ENCODE data around the gene ISLR. TPM values are rescaled to one million over a fixed set of nuclear protein-coding genes. Genes with fewer than 3 reads are reported as not detected.

Gene ISLR
- total RNA-seq, 4 donors from 2014 or later, result 0.91 to 38.0 (median 11.0) TPM

DNA sequence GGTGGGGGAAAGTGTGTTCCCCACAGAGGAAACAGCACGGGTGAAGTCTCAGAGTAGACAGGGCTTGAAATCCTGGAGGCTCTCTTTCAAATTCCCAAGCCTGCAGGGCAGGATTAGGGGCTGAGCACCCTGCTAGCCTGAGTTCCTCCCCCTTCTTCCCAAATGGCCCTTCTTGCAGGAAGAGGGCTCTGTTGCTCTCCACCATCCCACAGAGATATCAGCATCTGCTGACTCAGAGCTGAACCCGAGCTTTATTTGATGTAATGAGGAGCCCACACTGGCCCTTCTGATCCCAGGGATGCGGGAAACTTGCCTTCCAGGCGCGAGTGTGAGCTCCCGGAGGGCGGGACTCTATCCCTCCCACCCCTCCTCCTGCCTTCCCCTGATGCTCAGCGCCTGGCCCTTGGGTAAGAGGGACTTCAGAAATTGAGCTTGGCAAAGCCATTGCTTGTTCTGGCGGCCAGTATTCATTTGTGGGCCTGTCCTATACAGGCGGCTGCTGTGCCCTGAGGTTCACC lies 30.5 kb downstream of the ISLR start:
- H3K4me1 ChIP-seq, result peaks cover 5 to 68% (median 41%) of the 10 kb centered on the region in 3 donors
- H3K36me3 ChIP-seq, result no peaks in the 10 kb centered on the region
- intact Hi-C loops (cut with DNase I), result no loop called here
- 13 to 14% methylated on average over 2 to 3 of the region's 10 CpGs for WGBS, 2 donors
- H3K4me3 ChIP-seq, result no peak overlapping the region
- no peaks in the 10 kb centered on the region for H3K9me3 ChIP-seq
- no peak for DNase-seq
- TF ChIP-seq, protein P1, sequence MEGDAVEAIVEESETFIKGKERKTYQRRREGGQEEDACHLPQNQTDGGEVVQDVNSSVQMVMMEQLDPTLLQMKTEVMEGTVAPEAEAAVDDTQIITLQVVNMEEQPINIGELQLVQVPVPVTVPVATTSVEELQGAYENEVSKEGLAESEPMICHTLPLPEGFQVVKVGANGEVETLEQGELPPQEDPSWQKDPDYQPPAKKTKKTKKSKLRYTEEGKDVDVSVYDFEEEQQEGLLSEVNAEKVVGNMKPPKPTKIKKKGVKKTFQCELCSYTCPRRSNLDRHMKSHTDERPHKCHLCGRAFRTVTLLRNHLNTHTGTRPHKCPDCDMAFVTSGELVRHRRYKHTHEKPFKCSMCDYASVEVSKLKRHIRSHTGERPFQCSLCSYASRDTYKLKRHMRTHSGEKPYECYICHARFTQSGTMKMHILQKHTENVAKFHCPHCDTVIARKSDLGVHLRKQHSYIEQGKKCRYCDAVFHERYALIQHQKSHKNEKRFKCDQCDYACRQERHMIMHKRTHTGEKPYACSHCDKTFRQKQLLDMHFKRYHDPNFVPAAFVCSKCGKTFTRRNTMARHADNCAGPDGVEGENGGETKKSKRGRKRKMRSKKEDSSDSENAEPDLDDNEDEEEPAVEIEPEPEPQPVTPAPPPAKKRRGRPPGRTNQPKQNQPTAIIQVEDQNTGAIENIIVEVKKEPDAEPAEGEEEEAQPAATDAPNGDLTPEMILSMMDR (IDR thresholded peaks at IDR 0.05), result no peak
- no peak for TF ChIP-seq POLR2A (IDR thresholded peaks at IDR 0.05)
- peaks cover 0 to 16% (median 0%) of the 10 kb centered on the region in 4 donors for H3K27me3 ChIP-seq
- H3K27ac ChIP-seq, result no peak overlapping the region

DNA sequence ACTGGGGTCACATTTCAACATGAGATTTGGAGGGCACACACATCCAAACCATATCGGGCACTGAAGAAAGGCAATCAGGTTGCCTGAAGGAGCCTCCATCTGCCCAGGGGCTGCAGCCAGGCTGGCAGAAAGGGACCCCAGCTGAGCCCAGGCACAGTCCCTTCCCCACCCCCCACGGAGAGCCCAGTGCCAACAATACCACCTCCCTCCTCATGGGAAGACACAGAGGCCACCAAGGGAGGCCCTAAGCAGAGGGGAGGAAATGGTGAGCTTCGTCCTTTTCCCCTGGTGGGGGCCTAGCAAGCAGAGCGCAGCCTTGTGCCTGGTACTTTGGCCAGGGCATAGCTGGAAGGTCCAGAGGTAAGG lies 32.1 kb downstream of the ISLR start:
- intact Hi-C loops (cut with DNase I), result no loop called here
- DNase-seq, result no peak
- H3K27me3 ChIP-seq, result peaks cover 0 to 16% (median 0%) of the 10 kb centered on the region in 4 donors
- WGBS, 2 donors, result 100% methylated on average over 1 to 2 of the region's 4 CpGs
- no peaks in the 10 kb centered on the region for H3K9me3 ChIP-seq
- peaks cover 5 to 52% (median 30%) of the 10 kb centered on the region in 3 donors for H3K4me1 ChIP-seq
- TF ChIP-seq POLR2A (IDR thresholded peaks at IDR 0.05), result no peak
- TF ChIP-seq, protein P1 (IDR thresholded peaks at IDR 0.05), result no peak
- no peaks in the 10 kb centered on the region for H3K36me3 ChIP-seq
- H3K4me3 ChIP-seq, result no peak overlapping the region
- no peak overlapping the region for H3K27ac ChIP-seq

DNA sequence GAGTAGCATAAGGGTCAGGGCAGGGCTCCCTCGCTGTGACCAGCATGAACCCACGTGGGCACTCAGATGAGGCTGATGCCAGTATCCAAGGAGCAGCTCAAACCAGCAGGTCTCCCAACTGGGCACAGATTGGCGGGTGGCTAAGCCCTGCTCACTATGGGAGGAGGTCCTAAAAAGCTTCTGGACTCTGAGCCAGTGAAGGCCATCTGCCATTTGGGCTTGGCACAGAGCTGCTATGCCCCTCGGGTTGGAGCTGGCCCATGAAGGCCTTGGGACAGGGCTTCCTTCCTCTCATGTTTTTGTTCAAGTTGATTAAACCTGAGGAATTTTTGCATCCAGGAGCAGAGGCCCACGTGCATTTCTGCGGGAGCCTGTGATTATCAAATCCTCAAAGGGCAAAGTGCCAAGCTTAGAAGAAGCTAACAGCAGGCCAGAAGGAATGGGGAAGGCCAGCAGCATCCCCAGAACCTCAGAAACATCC lies 33.3 kb downstream of the ISLR start:
- no peak for TF ChIP-seq POLR2A (IDR thresholded peaks at IDR 0.05)
- TF ChIP-seq, protein P1 (IDR thresholded peaks at IDR 0.05), result no peak
- 30 to 47% methylated on average over 4 to 5 of the region's 6 CpGs for WGBS, 2 donors
- Histone ChIP-seq H3K4me3 (no peak overlapping the region), H3K27me3 (peaks cover 0 to 16% (median 0%) of the 10 kb centered on the region in 4 donors), H3K4me1 (peaks cover 0 to 39% (median 18%) of the 10 kb centered on the region in 3 donors), H3K36me3 (no peaks in the 10 kb centered on the region), H3K9me3 (no peaks in the 10 kb centered on the region), H3K27ac (no peak overlapping the region)
- intact Hi-C loops (cut with DNase I), result no loop called here
- no peak for DNase-seq

DNA sequence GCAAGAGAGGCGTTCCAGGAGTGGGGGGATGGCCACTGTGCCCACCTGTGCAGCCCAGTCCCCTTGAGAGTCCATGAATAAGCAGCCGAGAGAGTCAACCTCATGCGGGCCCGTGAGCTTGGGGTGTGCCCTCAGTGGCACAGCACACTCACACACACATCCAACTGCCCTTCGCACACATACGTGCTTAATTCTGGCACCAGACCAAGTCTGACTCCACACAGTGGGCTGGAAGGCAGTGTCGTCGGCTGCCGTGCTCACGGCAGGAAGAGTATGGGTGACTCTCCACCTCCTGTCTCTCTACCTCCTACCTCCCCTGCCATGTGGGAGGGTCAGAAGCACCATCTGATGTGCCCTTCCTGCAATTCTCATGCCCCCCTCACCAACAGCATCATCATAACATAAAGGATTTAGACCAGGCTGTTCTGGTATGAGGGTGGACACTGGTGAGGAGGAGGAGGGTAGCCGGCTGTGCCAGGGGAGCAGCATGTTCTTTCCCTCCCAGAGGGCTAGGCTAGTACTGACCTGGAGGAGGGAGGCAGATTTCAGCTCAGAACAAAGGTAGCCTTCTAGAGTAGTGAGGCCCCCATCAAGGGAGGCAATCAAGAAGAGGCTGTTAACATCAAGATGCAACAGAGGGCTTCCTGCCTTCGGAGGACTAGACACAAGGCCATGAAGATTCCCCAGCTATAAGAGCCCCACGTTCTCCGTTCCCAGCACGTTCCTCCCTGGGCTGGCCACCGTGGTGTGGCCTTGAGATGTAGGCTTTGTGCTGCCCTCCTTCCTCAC lies 34.3 kb downstream of the ISLR start:
- Histone ChIP-seq H3K36me3 (no peaks in the 10 kb centered on the region), H3K27ac (no peak overlapping the region), H3K4me1 (peaks cover 0 to 29% (median 8%) of the 10 kb centered on the region in 3 donors), H3K27me3 (peaks cover 0 to 16% (median 0%) of the 10 kb centered on the region in 4 donors), H3K4me3 (no peak overlapping the region), H3K9me3 (no peaks in the 10 kb centered on the region)
- 62 to 91% methylated on average over 5 to 11 of the region's 16 CpGs for WGBS, 2 donors
- no peak for DNase-seq
- intact Hi-C loops (cut with DNase I), result no loop called here
- TF ChIP-seq, protein P1 (IDR thresholded peaks at IDR 0.05), result no peak
- no peak for TF ChIP-seq POLR2A (IDR thresholded peaks at IDR 0.05)

DNA sequence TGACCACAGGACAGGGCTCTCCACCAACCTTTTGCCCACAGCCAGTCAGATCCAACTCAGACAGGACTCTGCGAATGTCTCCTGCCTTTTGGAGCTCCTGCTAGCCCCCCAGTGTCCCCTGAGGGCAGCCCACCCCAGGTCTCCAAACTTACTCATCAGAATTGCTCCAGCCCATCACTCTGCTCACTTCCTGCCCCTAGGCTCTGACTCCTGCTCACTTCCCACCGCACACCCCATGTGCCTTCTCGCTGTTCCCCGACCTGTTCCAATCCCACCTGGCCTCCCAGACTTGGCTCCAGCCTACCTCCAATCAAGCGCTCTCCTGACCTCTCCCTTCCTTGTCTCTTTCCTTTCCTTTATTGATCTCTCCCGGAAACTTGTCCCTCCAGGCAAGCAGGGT lies 35.0 kb downstream of the ISLR start:
- WGBS, 2 donors, result 67 to 86% methylated on average over 6 of the region's 6 CpGs
- no peaks in the 10 kb centered on the region for H3K36me3 ChIP-seq
- no peak for TF ChIP-seq POLR2A (IDR thresholded peaks at IDR 0.05)
- TF ChIP-seq, protein P1 (IDR thresholded peaks at IDR 0.05), result no peak
- intact Hi-C loops (cut with DNase I), result no loop called here
- H3K27ac ChIP-seq, result no peak overlapping the region
- peaks cover 0 to 16% (median 0%) of the 10 kb centered on the region in 4 donors for H3K27me3 ChIP-seq
- DNase-seq, result no peak
- no peaks in the 10 kb centered on the region for H3K9me3 ChIP-seq
- H3K4me1 ChIP-seq, result peaks cover 0 to 22% (median 3%) of the 10 kb centered on the region in 3 donors
- H3K4me3 ChIP-seq, result no peak overlapping the region
